ENCODE results near the gene DLGAP4.

Gene DLGAP4

GRCh38 chr20:36308353-36308752 lies 2.2 kb downstream of the DLGAP4 start:
- Histone ChIP-seq H3K4me1 (ENCODE audit: low read length) (no peaks in the 10 kb centered on the region), H3K36me3 (replicated peaks; ENCODE audit: insufficient read depth, low read length) (no peaks in the 10 kb centered on the region), H3K4me2 (ENCODE audit: low read depth, low read length) (no peak overlapping the region), H3K4me3 (ENCODE audit: low read length) (no peak overlapping the region), H3K27me3 (replicated peaks; ENCODE audit: insufficient read depth, low read length) (peaks cover 93% of the 10 kb centered on the region), H4K20me1 (ENCODE audit: insufficient read depth, low read length) (no peaks in the 10 kb centered on the region), H3K79me2 (ENCODE audit: low read length) (no peaks in the 10 kb centered on the region), H3K9ac (ENCODE audit: low read length) (no peak overlapping the region), H3K9me3 (replicated peaks; ENCODE audit: insufficient read depth, low read length) (no peaks in the 10 kb centered on the region), H3K9me2 (replicated peaks; ENCODE audit: insufficient read depth, low read length) (no peaks in the 10 kb centered on the region), H2AFZ (ENCODE audit: low read length) (no peak overlapping the region), H3F3A (ENCODE audit: insufficient read depth, low read length) (no peaks in the 10 kb centered on the region), H3K27ac (ENCODE audit: low read length) (no peak overlapping the region)
- no peak for TF ChIP-seq EZH2 (optimal IDR thresholded peaks at IDR 0.05; ENCODE audit: low read depth, low read length)
- no peak for TF ChIP-seq EZH2phosphoT487 (IDR thresholded peaks at IDR 0.05; ENCODE audit: low read length)
- no peak for TF ChIP-seq CTCF (IDR thresholded peaks at IDR 0.05; ENCODE audit: low read length)
- DNase-seq = no peak

GRCh38 chr20:36308986-36309385 lies 2.8 kb downstream of the DLGAP4 start:
- Histone ChIP-seq H3F3A (ENCODE audit: insufficient read depth, low read length) (no peaks in the 10 kb centered on the region), H3K9me2 (replicated peaks; ENCODE audit: insufficient read depth, low read length) (no peaks in the 10 kb centered on the region), H3K27ac (ENCODE audit: low read length) (no peak overlapping the region), H3K4me1 (ENCODE audit: low read length) (no peaks in the 10 kb centered on the region), H4K20me1 (ENCODE audit: insufficient read depth, low read length) (no peaks in the 10 kb centered on the region), H3K4me3 (ENCODE audit: low read length) (no peak overlapping the region), H3K9me3 (replicated peaks; ENCODE audit: insufficient read depth, low read length) (no peaks in the 10 kb centered on the region), H3K4me2 (ENCODE audit: low read depth, low read length) (no peak overlapping the region), H2AFZ (ENCODE audit: low read length) (no peak overlapping the region), H3K36me3 (replicated peaks; ENCODE audit: insufficient read depth, low read length) (no peaks in the 10 kb centered on the region), H3K9ac (ENCODE audit: low read length) (no peak overlapping the region), H3K27me3 (replicated peaks; ENCODE audit: insufficient read depth, low read length) (peaks cover 87% of the 10 kb centered on the region), H3K79me2 (ENCODE audit: low read length) (no peaks in the 10 kb centered on the region)
- TF ChIP-seq EZH2phosphoT487 (IDR thresholded peaks at IDR 0.05; ENCODE audit: low read length) (no peak), CTCF (IDR thresholded peaks at IDR 0.05; ENCODE audit: low read length) (no peak)
- no peak for DNase-seq

- TF ChIP-seq EZH2 (optimal IDR thresholded peaks at IDR 0.05; ENCODE audit: low read depth, low read length) (no peak), CTCF (IDR thresholded peaks at IDR 0.05; ENCODE audit: low read length) (no peak), EZH2phosphoT487 (IDR thresholded peaks at IDR 0.05; ENCODE audit: low read length) (no peak)
- Histone ChIP-seq H3K36me3 (replicated peaks; ENCODE audit: insufficient read depth, low read length) (no peaks in the 10 kb centered on the region), H3K4me3 (ENCODE audit: low read length) (no peak overlapping the region), H3F3A (ENCODE audit: insufficient read depth, low read length) (no peaks in the 10 kb centered on the region), H2AFZ (ENCODE audit: low read length) (no peak overlapping the region), H3K9ac (ENCODE audit: low read length) (no peak overlapping the region), H3K9me3 (replicated peaks; ENCODE audit: insufficient read depth, low read length) (no peaks in the 10 kb centered on the region), H3K27me3 (replicated peaks; ENCODE audit: insufficient read depth, low read length) (peaks cover 80% of the 10 kb centered on the region), H3K27ac (ENCODE audit: low read length) (no peak overlapping the region), H3K9me2 (replicated peaks; ENCODE audit: insufficient read depth, low read length) (no peaks in the 10 kb centered on the region), H3K4me2 (ENCODE audit: low read depth, low read length) (no peak overlapping the region), H4K20me1 (ENCODE audit: insufficient read depth, low read length) (no peaks in the 10 kb centered on the region), H3K4me1 (ENCODE audit: low read length) (no peaks in the 10 kb centered on the region), H3K79me2 (ENCODE audit: low read length) (no peaks in the 10 kb centered on the region)
- DNase-seq = no peak
Observed at GRCh38 chr20:36309643-36310042, 3.5 kb downstream of the DLGAP4 start.
